Measurements from ENCODE around the gene LEKR1.

DNA sequence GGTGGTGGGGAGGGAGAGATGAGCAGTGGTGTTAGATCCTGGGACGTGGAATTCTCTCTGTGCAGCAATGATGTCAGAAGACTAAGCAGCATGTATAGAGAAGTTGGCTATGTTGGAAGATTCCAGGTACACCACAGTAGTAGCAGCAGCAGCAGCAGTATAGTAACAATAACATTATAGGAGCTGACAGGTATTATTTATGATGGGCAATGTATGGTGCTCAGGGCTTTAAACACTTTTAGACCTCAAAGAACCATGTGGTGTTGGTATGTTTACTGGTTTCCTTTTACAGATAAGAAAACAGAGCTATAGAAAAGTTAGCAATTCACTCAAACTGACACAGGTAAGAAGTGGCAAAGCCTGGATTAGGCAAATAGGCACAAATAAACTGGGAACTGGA is 229.9 kb downstream of the LEKR1 start:
- TF ChIP-seq, protein P1, sequence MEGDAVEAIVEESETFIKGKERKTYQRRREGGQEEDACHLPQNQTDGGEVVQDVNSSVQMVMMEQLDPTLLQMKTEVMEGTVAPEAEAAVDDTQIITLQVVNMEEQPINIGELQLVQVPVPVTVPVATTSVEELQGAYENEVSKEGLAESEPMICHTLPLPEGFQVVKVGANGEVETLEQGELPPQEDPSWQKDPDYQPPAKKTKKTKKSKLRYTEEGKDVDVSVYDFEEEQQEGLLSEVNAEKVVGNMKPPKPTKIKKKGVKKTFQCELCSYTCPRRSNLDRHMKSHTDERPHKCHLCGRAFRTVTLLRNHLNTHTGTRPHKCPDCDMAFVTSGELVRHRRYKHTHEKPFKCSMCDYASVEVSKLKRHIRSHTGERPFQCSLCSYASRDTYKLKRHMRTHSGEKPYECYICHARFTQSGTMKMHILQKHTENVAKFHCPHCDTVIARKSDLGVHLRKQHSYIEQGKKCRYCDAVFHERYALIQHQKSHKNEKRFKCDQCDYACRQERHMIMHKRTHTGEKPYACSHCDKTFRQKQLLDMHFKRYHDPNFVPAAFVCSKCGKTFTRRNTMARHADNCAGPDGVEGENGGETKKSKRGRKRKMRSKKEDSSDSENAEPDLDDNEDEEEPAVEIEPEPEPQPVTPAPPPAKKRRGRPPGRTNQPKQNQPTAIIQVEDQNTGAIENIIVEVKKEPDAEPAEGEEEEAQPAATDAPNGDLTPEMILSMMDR (tag by site-specific recombination; IDR thresholded peaks at IDR 0.05), result no peak
- TF ChIP-seq YY1 (tag by site-specific recombination; IDR thresholded peaks at IDR 0.05) (no peak), ZNF548 (tag by site-specific recombination; IDR thresholded peaks at IDR 0.05) (no peak), ZNF555 (tag by site-specific recombination; conservative IDR thresholded peaks at IDR 0.05) (no peak), ZNF544 (tag by site-specific recombination; IDR thresholded peaks at IDR 0.05) (no peak), ZNF274 (IDR thresholded peaks at IDR 0.05; ENCODE audit: low read length) (no peak), ZNF274 (tag by site-specific recombination; IDR thresholded peaks at IDR 0.05; ENCODE audit: borderline replicate concordance) (no peak), ZNF24 (tag by site-specific recombination; IDR thresholded peaks at IDR 0.05) (no peak), TRIM28 (IDR thresholded peaks at IDR 0.05; ENCODE audit: borderline replicate concordance, low read length) (no peak), ZNF112 (tag by site-specific recombination; IDR thresholded peaks at IDR 0.05) (no peak)
- TF ChIP-seq, protein P2, sequence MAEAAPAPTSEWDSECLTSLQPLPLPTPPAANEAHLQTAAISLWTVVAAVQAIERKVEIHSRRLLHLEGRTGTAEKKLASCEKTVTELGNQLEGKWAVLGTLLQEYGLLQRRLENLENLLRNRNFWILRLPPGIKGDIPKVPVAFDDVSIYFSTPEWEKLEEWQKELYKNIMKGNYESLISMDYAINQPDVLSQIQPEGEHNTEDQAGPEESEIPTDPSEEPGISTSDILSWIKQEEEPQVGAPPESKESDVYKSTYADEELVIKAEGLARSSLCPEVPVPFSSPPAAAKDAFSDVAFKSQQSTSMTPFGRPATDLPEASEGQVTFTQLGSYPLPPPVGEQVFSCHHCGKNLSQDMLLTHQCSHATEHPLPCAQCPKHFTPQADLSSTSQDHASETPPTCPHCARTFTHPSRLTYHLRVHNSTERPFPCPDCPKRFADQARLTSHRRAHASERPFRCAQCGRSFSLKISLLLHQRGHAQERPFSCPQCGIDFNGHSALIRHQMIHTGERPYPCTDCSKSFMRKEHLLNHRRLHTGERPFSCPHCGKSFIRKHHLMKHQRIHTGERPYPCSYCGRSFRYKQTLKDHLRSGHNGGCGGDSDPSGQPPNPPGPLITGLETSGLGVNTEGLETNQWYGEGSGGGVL (tag by site-specific recombination; IDR thresholded peaks at IDR 0.05), result no peak
